Parathyroid adenoma (tissue), 2 donors: ENCODE results near the gene GDNF.

Source experiments
- H2AFZ ChIP-seq: fragments of 300-600 bp; sonication (generic); one replicate; pipeline ENCODE4 v1.7.0; 2017; ENCODE audit warnings: antibody characterized with exemption, mild to moderate bottlenecking
- H3K27ac ChIP-seq: fragments of 300-600 bp; sonication (generic); one replicate; pipeline ENCODE4 v1.7.0; 2017
- H3K27me3 ChIP-seq: fragments of 300-600 bp; sonication (generic); one replicate; pipeline ENCODE4 v1.7.0; 2017; ENCODE audit warnings: low read length; ENCODE audit not compliant: control insufficient read depth, insufficient read depth
- H3K36me3 ChIP-seq: fragments of 300-600 bp; sonication (generic); one replicate; pipeline ENCODE4 v1.7.0; 2017; ENCODE audit warnings: low read length; ENCODE audit not compliant: control insufficient read depth, insufficient read depth
- H3K4me1 ChIP-seq: fragments of 300-600 bp; sonication (generic); one replicate; pipeline ENCODE4 v1.7.0; 2017; ENCODE audit warnings: control low read depth
- H3K4me2 ChIP-seq: fragments of 300-600 bp; sonication (generic); one replicate; pipeline ENCODE4 v1.7.0; 2017; ENCODE audit warnings: low read length
- H3K4me3 ChIP-seq: fragments of 300-600 bp; sonication (generic); one replicate; pipeline ENCODE4 v1.7.0; 2017; ENCODE audit warnings: low read depth, low read length
- H3K79me2 ChIP-seq: fragments of 300-600 bp; sonication (generic); one replicate; pipeline ENCODE4 v1.7.0; 2017; ENCODE audit warnings: control low read depth
- H3K9ac ChIP-seq: fragments of 300-600 bp; sonication (generic); one replicate; pipeline ENCODE4 v1.7.0; 2017; ENCODE audit warnings: mild to moderate bottlenecking
- H3K9me3 ChIP-seq: fragments of 300-600 bp; sonication (generic); one replicate; pipeline ENCODE4 v1.7.0; 2017; ENCODE audit warnings: low read length; ENCODE audit not compliant: control insufficient read depth
- TF ChIP-seq, protein P1 (sequence below): fragments of 300-600 bp; sonication (generic); IDR thresholded peaks from one replicate; pipeline ENCODE4 v1.7.0; 2017; ENCODE audit warnings: antibody characterized with exemption, mild to moderate bottlenecking
- donor health status: primary hyperparathyroidism.

GDNF gene

GRCh38 chr5:37816883-37817282, 23.0 kb downstream of the GDNF start:
- Histone ChIP-seq H3K4me3 (no peak overlapping the region), H3K27ac (no peak overlapping the region), H3K36me3 (no peaks in the 10 kb centered on the region), H3K79me2 (no peaks in the 10 kb centered on the region), H3K4me2 (no peak overlapping the region), H3K9ac (no peak overlapping the region), H3K27me3 (no peaks in the 10 kb centered on the region), H3K4me1 (no peaks in the 10 kb centered on the region), H2AFZ (no peak overlapping the region), H3K9me3 (no peaks in the 10 kb centered on the region)
- TF ChIP-seq, protein P1, sequence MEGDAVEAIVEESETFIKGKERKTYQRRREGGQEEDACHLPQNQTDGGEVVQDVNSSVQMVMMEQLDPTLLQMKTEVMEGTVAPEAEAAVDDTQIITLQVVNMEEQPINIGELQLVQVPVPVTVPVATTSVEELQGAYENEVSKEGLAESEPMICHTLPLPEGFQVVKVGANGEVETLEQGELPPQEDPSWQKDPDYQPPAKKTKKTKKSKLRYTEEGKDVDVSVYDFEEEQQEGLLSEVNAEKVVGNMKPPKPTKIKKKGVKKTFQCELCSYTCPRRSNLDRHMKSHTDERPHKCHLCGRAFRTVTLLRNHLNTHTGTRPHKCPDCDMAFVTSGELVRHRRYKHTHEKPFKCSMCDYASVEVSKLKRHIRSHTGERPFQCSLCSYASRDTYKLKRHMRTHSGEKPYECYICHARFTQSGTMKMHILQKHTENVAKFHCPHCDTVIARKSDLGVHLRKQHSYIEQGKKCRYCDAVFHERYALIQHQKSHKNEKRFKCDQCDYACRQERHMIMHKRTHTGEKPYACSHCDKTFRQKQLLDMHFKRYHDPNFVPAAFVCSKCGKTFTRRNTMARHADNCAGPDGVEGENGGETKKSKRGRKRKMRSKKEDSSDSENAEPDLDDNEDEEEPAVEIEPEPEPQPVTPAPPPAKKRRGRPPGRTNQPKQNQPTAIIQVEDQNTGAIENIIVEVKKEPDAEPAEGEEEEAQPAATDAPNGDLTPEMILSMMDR = no peak

DNA sequence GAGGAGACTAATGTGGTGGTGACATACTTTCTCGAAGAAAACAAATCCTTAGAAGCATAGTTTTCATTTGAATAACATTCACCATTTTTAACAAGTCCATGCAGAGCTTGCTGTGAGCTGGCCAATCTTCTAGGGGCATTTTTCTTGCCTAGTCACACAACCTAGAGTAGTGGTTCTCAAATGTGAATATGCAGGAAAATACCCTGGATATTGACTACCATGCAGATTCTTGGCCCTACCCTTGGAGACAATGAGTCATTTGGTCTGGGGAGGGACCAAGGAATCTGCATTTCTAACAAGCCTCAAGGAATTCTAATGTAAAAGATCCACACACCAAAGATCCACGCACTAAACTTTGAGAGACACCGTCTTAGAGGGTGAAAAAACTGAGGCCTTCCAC, 23.5 kb downstream of the GDNF start:
- Histone ChIP-seq H3K27ac (no peak overlapping the region), H2AFZ (no peak overlapping the region), H3K4me1 (no peaks in the 10 kb centered on the region), H3K27me3 (no peaks in the 10 kb centered on the region), H3K36me3 (no peaks in the 10 kb centered on the region), H3K9ac (no peak overlapping the region), H3K9me3 (no peaks in the 10 kb centered on the region), H3K79me2 (no peaks in the 10 kb centered on the region), H3K4me2 (no peak overlapping the region), H3K4me3 (no peak overlapping the region)
- TF ChIP-seq, protein P1 = no peak

- Histone ChIP-seq H3K79me2 (no peaks in the 10 kb centered on the region), H3K27ac (no peak overlapping the region), H3K4me2 (no peak overlapping the region), H3K9ac (no peak overlapping the region), H3K27me3 (no peaks in the 10 kb centered on the region), H3K4me1 (no peaks in the 10 kb centered on the region), H2AFZ (no peak overlapping the region), H3K9me3 (no peaks in the 10 kb centered on the region), H3K4me3 (no peak overlapping the region), H3K36me3 (no peaks in the 10 kb centered on the region)
- TF ChIP-seq, protein P1 = no peak
Measured at GRCh38 chr5:37815913-37816312, 23.9 kb downstream of the GDNF start.

DNA sequence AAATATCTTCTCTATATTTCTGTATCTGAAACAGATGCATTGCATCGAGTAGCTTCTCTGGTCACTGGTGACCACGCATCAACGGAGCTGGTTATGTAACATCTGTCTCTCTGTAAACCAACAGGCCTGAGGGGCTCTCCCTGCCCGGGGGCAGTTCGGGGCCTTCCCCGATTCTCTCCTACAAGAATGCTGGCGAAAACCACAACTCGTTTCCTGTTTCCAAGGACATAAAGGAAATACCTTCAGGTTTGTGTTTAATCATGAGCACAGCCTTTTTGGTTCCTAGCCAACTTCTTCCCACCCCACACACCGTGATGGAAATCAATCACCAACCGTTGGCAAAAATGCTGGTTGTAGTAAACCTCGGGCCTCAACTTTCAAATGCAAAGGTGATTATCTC, 25.1 kb downstream of the GDNF start:
- no peaks in the 10 kb centered on the region for H3K4me1 ChIP-seq
- H3K4me2 ChIP-seq = no peak overlapping the region
- no peaks in the 10 kb centered on the region for H3K9me3 ChIP-seq
- TF ChIP-seq, protein P1 = no peak
- H3K4me3 ChIP-seq = no peak overlapping the region
- no peaks in the 10 kb centered on the region for H3K79me2 ChIP-seq
- no peak overlapping the region for H3K9ac ChIP-seq
- no peak overlapping the region for H2AFZ ChIP-seq
- H3K27ac ChIP-seq = no peak overlapping the region
- no peaks in the 10 kb centered on the region for H3K27me3 ChIP-seq
- H3K36me3 ChIP-seq = no peaks in the 10 kb centered on the region

GRCh38 chr5:37812365-37812764, 27.5 kb downstream of the GDNF start:
- no peak overlapping the region for H3K27ac ChIP-seq

More at GRCh38 chr5:37812365-37812764, 27.5 kb downstream of the GDNF start:
- Histone ChIP-seq H3K9ac (no peak overlapping the region), H3K79me2 (no peaks in the 10 kb centered on the region), H3K27me3 (no peaks in the 10 kb centered on the region), H3K4me3 (no peak overlapping the region), H3K36me3 (no peaks in the 10 kb centered on the region), H3K9me3 (no peaks in the 10 kb centered on the region), H3K4me2 (no peak overlapping the region), H3K4me1 (no peaks in the 10 kb centered on the region), H2AFZ (no peak overlapping the region)
- TF ChIP-seq, protein P1 = no peak
